ENCODE data around the gene WDR18. TPM values are rescaled to one million over a fixed set of nuclear protein-coding genes. Genes with fewer than 3 reads are reported as not detected.

Gene WDR18
- total RNA-seq, 2 experiments from 2014 or later: 73.3 to 75.8 TPM

DNA sequence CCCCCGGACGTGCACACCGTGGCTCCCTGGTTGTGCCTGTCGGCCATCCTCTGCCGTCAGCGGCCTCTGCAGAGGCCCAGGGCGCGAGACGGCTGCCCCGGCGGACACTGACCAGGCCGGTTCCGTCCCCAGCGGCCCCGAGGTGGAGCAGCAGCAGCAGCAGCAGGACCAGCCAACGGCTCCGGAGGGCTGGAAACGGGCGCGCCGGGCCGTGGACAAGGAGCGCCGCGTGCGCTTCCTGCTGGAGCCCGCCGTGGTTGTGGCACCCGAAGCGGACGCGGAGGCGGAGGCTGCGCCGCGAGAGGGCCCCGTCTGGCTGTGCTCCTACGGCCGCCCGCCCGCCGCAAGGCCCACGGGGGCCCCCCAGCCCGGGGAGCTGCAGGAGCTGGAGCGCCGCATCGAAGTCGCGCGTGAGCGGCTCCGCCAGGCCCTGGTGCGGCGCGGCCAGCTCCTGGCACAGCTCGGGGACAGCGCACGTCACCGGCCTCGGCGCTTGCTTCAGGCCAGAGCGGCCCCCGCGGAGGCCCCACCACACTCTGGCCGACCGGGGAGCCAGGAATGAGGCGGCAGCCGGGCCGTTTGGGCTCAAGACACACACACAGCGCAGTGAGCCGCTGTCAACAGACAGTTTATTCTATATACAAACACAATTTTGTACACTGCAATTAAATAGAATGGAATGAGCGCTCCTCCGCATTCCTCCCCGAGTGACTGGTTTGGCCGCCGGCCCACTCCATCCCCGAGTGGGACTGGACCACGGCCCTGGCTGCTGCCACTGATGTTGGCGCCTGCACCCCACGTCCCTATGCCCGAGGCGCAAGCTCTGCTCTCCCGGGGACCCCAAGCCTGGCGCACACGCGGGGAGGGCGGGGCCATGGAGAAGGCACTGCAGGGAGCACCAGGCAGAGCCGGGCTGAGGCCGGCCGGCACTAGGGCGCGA is 25.2 kb downstream of the WDR18 start:
- Mint-ChIP-seq H3K9me3 (no peaks in the 10 kb centered on the region), H3K4me3 (no peak overlapping the region), H3K27me3 (no peaks in the 10 kb centered on the region), H3K4me1 (ENCODE audit: low read depth) (peaks cover 2% of the 10 kb centered on the region), H3K36me3 (peaks cover 4% of the 10 kb centered on the region), H3K27ac (no peak overlapping the region)
- POLR2A ChIA-PET: no interaction called here
- intact Hi-C loops (cut with micrococcal nuclease): no loop called here
- CTCF ChIA-PET: no interaction called here
- no peak for DNase-seq

DNA sequence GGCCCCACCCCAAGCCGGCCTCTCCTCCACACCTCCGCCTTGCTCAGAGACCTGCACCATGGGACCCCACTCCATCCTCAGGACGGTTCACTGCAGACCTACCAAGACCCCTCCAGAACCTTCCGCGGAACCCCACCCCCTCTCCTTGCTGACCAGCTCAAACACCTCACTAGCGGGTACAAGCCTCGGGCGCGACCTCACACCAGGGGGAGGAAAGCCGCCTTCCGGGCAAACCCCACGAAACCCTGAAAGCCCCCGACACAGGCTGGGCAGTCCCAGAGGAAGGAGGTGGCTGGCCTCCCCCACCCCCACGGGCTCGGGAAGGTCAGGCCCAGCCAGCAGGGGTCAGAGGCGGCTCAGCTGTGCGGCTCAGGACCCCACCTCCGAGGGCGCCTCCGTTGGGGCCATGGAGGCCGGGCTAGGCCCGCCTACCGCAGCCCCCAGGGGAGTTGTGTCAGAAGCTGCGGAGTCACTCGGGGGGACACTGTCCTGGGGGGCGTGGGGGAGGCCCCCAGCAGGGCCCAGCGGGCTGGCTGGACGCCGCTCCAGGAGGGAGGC is 25.9 kb downstream of the WDR18 start:
- H3K4me1 Mint-ChIP-seq (ENCODE audit: low read depth): peaks cover 3% of the 10 kb centered on the region
- no peaks in the 10 kb centered on the region for H3K27me3 Mint-ChIP-seq
- ChIA-PET POLR2A (no interaction called here), CTCF (no interaction called here)
- H3K9me3 Mint-ChIP-seq: no peaks in the 10 kb centered on the region
- no peak for DNase-seq
- H3K36me3 Mint-ChIP-seq: peaks cover 4% of the 10 kb centered on the region
- no peak overlapping the region for H3K4me3 Mint-ChIP-seq
- H3K27ac Mint-ChIP-seq: no peak overlapping the region
- intact Hi-C loops (cut with micrococcal nuclease): no loop called here

GRCh38 chr19:1010586-1011510 is 26.7 kb downstream of the WDR18 start:
- intact Hi-C loops (cut with micrococcal nuclease): no loop called here
- ChIA-PET POLR2A (no interaction called here), CTCF (no interaction called here)
- no peaks in the 10 kb centered on the region for H3K9me3 Mint-ChIP-seq
- H3K4me1 Mint-ChIP-seq (ENCODE audit: low read depth): peaks cover 7% of the 10 kb centered on the region
- H3K4me3 Mint-ChIP-seq: no peak overlapping the region
- H3K36me3 Mint-ChIP-seq: peaks cover 4% of the 10 kb centered on the region
- DNase-seq: no peak
- no peak overlapping the region for H3K27ac Mint-ChIP-seq
- no peaks in the 10 kb centered on the region for H3K27me3 Mint-ChIP-seq

GRCh38 chr19:1011831-1012333 is 27.7 kb downstream of the WDR18 start:
- DNase-seq: no peak
- no peak overlapping the region for H3K27ac Mint-ChIP-seq
- H3K27me3 Mint-ChIP-seq: no peaks in the 10 kb centered on the region
- ChIA-PET POLR2A (no interaction called here), CTCF (no interaction called here)
- H3K9me3 Mint-ChIP-seq: no peaks in the 10 kb centered on the region
- intact Hi-C loops (cut with micrococcal nuclease): no loop called here
- no peak overlapping the region for H3K4me3 Mint-ChIP-seq
- peaks cover 4% of the 10 kb centered on the region for H3K36me3 Mint-ChIP-seq
- peaks cover 15% of the 10 kb centered on the region for H3K4me1 Mint-ChIP-seq (ENCODE audit: low read depth)

DNA sequence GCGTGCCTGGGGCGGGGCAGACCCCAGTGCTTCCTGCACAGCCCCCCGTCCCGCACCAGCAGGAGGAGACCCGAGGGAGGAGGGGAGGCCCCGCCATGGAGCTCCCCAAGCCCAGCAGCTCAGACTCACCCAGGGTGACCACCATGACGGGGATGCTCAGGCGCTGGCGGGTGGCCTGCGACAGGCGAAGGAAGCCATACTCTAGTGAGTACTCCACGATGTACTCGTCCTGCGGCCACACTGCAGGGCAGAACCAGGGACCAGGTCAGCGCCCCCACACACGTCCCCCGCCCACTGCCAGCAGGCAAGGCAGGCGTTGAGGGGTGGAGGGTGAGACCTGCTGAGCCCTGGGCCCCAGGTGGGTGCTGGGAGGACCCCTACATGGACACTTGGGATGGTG is 28.2 kb downstream of the WDR18 start:
- no peak for DNase-seq
- ChIA-PET CTCF (no interaction called here), POLR2A (interaction anchor here (0.6 kb wide), 1 partner anchor 11 kb away, joined by 3 read pairs; no protein-coding TSS in a partner anchor)
- Mint-ChIP-seq H3K36me3 (peaks cover 4% of the 10 kb centered on the region), H3K4me3 (no peak overlapping the region), H3K27ac (no peak overlapping the region), H3K4me1 (ENCODE audit: low read depth) (peaks cover 19% of the 10 kb centered on the region), H3K27me3 (no peaks in the 10 kb centered on the region), H3K9me3 (no peaks in the 10 kb centered on the region)
- intact Hi-C loops (cut with micrococcal nuclease): no loop called here

GRCh38 chr19:1013218-1013617 is 29.1 kb downstream of the WDR18 start:
- Mint-ChIP-seq H3K4me3 (no peak overlapping the region), H3K4me1 (ENCODE audit: low read depth) (peaks cover 28% of the 10 kb centered on the region), H3K27ac (no peak overlapping the region), H3K36me3 (peaks cover 4% of the 10 kb centered on the region), H3K9me3 (no peaks in the 10 kb centered on the region), H3K27me3 (no peaks in the 10 kb centered on the region)
- intact Hi-C loops (cut with micrococcal nuclease): no loop called here
- no peak for DNase-seq
- ChIA-PET POLR2A (no interaction called here), CTCF (no interaction called here)

DNA sequence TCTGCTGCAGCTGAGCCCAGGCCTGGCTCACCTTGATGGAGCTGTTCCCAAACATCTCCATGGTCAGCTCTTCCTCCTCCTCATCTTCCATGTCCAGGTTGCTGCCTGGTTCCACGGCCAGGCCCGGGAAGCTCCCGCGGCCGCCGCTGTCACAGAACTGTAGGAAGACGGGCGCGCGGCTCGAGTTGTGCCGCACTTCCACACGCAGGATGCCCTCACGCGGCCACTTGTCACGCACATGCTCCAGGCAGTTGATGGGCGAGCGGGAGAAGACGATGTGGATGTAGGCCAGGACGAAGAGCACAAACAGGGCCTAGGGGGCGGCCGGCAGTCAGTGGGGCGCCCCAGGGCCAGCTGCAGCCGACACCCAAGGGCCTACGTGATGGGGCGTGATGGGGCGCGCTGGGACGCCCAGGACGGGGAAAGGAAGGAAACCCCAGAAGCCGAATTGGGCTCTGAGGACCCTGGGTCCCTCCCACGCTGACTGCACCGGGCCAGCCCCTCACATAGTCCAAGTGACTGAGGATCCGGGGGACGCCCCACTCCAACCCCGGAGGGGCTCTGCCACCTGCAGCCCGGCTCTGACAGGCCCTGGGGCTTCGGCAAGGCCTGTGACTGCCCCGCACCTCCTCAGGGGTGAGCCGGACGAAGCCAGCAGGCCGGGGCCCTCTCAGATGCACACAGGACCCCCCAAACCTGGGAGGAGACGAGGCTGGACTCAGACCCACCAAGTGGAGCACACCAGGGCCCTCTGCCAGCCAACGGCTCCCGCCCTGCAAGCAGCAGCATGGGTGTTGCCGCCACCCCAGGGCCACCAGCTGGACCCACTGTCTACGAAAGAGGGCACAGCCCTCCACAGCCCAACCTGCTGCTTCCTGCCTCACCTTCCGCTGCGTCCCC is 30.3 kb downstream of the WDR18 start:
- CTCF ChIA-PET: no interaction called here
- intact Hi-C loops (cut with micrococcal nuclease): no loop called here
- H3K4me1 Mint-ChIP-seq (ENCODE audit: low read depth): peaks cover 38% of the 10 kb centered on the region

DNA sequence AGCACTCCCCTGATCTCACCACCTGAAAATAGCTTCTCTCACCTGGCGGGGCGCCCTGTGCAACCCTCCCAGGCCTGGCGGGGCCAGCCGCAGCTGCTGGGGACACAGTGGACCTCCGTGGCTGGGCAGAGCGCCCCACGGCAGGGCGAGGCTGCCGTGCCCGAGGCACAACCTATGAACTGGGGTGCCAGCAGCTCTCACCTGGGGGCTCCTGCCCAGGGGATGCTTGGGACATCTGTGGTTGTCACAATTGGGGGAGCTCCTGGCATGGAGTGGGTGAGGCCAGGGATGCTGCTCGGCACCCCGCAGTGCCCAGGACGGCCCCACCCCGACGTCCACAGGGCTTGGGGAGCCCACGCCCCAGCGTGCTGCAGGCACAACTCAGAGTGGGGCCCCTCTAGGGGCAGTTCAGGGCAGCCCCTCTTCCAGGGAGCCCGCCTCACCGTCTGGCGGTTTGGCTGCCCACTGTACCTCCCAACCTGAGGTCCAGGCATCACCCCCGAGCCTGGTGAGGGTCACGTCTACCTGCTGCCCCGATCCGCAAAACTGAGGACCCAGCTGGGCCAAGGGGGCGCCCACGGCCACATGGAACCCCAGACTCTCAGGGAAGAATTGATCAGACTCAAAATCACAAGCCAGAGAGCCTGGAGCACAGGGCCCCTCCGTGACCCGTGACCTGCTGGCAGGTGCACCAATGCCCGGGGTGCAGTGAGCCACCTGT is 31.1 kb downstream of the WDR18 start:
- no peaks in the 10 kb centered on the region for H3K9me3 Mint-ChIP-seq
- no peaks in the 10 kb centered on the region for H3K27me3 Mint-ChIP-seq
- peaks cover 6% of the 10 kb centered on the region for H3K36me3 Mint-ChIP-seq
- intact Hi-C loops (cut with micrococcal nuclease): no loop called here
- H3K4me3 Mint-ChIP-seq: no peak overlapping the region
- DNase-seq: no peak
- H3K27ac Mint-ChIP-seq: no peak overlapping the region
- peaks cover 39% of the 10 kb centered on the region for H3K4me1 Mint-ChIP-seq (ENCODE audit: low read depth)
- POLR2A ChIA-PET: no interaction called here
- CTCF ChIA-PET: no interaction called here

More for the DNA sequence above, 30.3 kb downstream of the WDR18 start:
- H3K27me3 Mint-ChIP-seq: no peaks in the 10 kb centered on the region
- no peaks in the 10 kb centered on the region for H3K9me3 Mint-ChIP-seq
- peaks cover 2% of the 10 kb centered on the region for H3K36me3 Mint-ChIP-seq
- no peak for DNase-seq
- H3K4me3 Mint-ChIP-seq: no peak overlapping the region
- POLR2A ChIA-PET: no interaction called here
- H3K27ac Mint-ChIP-seq: no peak overlapping the region

- peaks cover 6% of the 10 kb centered on the region for H3K36me3 Mint-ChIP-seq
- no peak overlapping the region for H3K27ac Mint-ChIP-seq
- no peaks in the 10 kb centered on the region for H3K9me3 Mint-ChIP-seq
- peak; percentile 26 for DNase-seq
- no peaks in the 10 kb centered on the region for H3K27me3 Mint-ChIP-seq
- ChIA-PET POLR2A (no interaction called here), CTCF (no interaction called here)
- intact Hi-C loops (cut with micrococcal nuclease): no loop called here
- no peak overlapping the region for H3K4me3 Mint-ChIP-seq
- peaks cover 39% of the 10 kb centered on the region for H3K4me1 Mint-ChIP-seq (ENCODE audit: low read depth)
These were observed 31.9 kb downstream of the WDR18 start for GRCh38 chr19:1015782-1016646.

DNA sequence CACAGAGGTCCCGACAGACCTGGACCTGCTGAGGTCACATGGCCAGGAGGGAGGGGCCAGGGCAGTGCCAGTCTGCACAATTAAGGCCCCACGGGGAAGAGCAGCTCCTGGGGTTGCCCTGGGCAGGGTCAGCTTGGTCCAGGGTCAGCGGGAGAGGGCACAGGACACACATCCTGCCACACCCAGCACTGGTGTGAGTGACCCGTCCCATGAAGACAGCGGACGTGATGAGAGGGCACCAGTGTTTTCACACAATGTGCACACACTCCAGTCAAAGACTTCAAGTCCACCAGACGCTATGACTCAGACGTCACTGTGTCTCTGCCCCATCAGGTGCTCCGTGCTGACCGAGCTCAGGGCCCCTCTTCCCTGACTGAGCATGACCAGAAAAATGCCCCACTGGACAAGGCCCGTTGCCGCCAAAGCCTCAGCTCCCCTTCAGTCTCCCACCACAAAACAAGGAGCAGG is 32.5 kb downstream of the WDR18 start:
- peak overlapping the region; percentile 8 for H3K4me3 Mint-ChIP-seq
- POLR2A ChIA-PET: no interaction called here
- no peaks in the 10 kb centered on the region for H3K9me3 Mint-ChIP-seq
- H3K27ac Mint-ChIP-seq: peak overlapping the region; percentile 74
- H3K27me3 Mint-ChIP-seq: peaks cover 3% of the 10 kb centered on the region
- H3K36me3 Mint-ChIP-seq: peaks cover 11% of the 10 kb centered on the region
- CTCF ChIA-PET: interaction anchor here (0.7 kb wide), 1 partner anchor 222 kb away, joined by 3 read pairs; no protein-coding TSS in a partner anchor
- peaks cover 45% of the 10 kb centered on the region for H3K4me1 Mint-ChIP-seq (ENCODE audit: low read depth)
- intact Hi-C loops (cut with micrococcal nuclease): no loop called here
- no peak for DNase-seq
